IMR-90 (cell line): ENCODE data around the gene EHBP1. TPM values are rescaled to one million over a fixed set of nuclear protein-coding genes. Genes with fewer than 3 reads are reported as not detected.

Experiments used
- ATAC-seq: fragments of 200-7000 bp; cut with Tn5 transposase; 2 replicates; pipeline ENCODE4 v1.9.1; 2020; ENCODE audit warnings: low read depth, mild to moderate bottlenecking, moderate library complexity
- BruUV-seq: library from RNA; stranded (reverse); fragments of 400-500 nt; replicated peaks from 2 replicates; lab custom pipeline; 2021; lab: Mats Ljungman, UMichigan
- CTCF ChIA-PET: fragments of 300-600 bp; formaldehyde crosslinking; extraction: SDS; loops from one replicate; lab custom pipeline; 2021; ENCODE audit warnings: antibody characterized with exemption; lab: Yijun Ruan, JAX
- POLR2A ChIA-PET: fragments of 300-600 bp; sonication (Branson Sonifier 250); formaldehyde crosslinking; loops from one replicate; lab custom pipeline; 2022; ENCODE audit warnings: antibody characterized with exemption; ENCODE audit not compliant: unreplicated experiment; lab: Charles Lee
- DNase-seq: peaks from one replicate; pipeline ENCODE4 v3.0.0; 2013
- H2AFZ ChIP-seq: replicated peaks from 2 replicates; pipeline ENCODE3; 2013; ENCODE audit warnings: low read length, mild to moderate bottlenecking; ENCODE audit not compliant: poor library complexity
- H2AK5ac ChIP-seq: 2 replicates; pipeline ENCODE4 v1.6.1; 2013; ENCODE audit warnings: low read depth, low read length, inconsistent platforms
- H2AK9ac ChIP-seq: replicated peaks from 2 replicates; pipeline ENCODE3; 2013; ENCODE audit warnings: mild to moderate bottlenecking, low read depth, low read length, moderate library complexity; ENCODE audit not compliant: poor library complexity
- H2BK120ac ChIP-seq: 2 replicates; pipeline ENCODE4 v1.6.1; 2013; ENCODE audit warnings: low read depth, low read length, inconsistent platforms
- H2BK15ac ChIP-seq: 3 replicates; pipeline ENCODE4 v1.6.1; 2013; ENCODE audit warnings: low read depth, low read length, inconsistent platforms
- H2BK20ac ChIP-seq: 2 replicates; pipeline ENCODE4 v1.6.1; 2013; ENCODE audit warnings: low read depth, mild to moderate bottlenecking, inconsistent platforms, low read length, moderate library complexity
- H2BK5ac ChIP-seq: 2 replicates; pipeline ENCODE4 v1.6.1; 2013; ENCODE audit warnings: mild to moderate bottlenecking, low read depth, low read length, inconsistent platforms; ENCODE audit not compliant: poor library complexity, severe bottlenecking
- H3K14ac ChIP-seq: replicated peaks from 2 replicates; pipeline ENCODE4 v1.6.1; 2013; ENCODE audit warnings: low read depth, low read length, inconsistent platforms
- H3K18ac ChIP-seq: 2 replicates; pipeline ENCODE4 v1.6.1; 2013; ENCODE audit warnings: low read depth, low read length, control low read depth
- H3K23ac ChIP-seq: 2 replicates; pipeline ENCODE4 v1.6.1; 2013; ENCODE audit warnings: low read depth, low read length, inconsistent platforms
- H3K27ac ChIP-seq: 2 replicates; pipeline ENCODE4 v1.5.1; 2013; ENCODE audit warnings: mild to moderate bottlenecking, control low read depth, low read length; ENCODE audit not compliant: insufficient read depth
- H3K27me3 ChIP-seq: 2 replicates; pipeline ENCODE4 v1.6.1; 2013; ENCODE audit warnings: low read length; ENCODE audit not compliant: control insufficient read depth, insufficient read depth
- H3K36me3 ChIP-seq: 2 replicates; pipeline ENCODE4 v1.6.1; 2013; ENCODE audit warnings: low read length, mixed read lengths; ENCODE audit not compliant: control insufficient read depth, insufficient read depth
- H3K4ac ChIP-seq: 2 replicates; pipeline ENCODE4 v1.6.1; 2013; ENCODE audit warnings: low read depth, low read length, inconsistent platforms
- H3K4me1 ChIP-seq: 2 replicates; pipeline ENCODE4 v1.6.1; 2013; ENCODE audit warnings: low read length, mixed read lengths; ENCODE audit not compliant: control insufficient read depth, insufficient read depth
- H3K4me2 ChIP-seq: 2 replicates; pipeline ENCODE4 v1.6.1; 2013; ENCODE audit warnings: low read depth, mild to moderate bottlenecking, control low read depth, low read length, moderate library complexity
- H3K4me3 ChIP-seq: 2 replicates; pipeline ENCODE4 v1.5.1; 2013; ENCODE audit warnings: low read depth, mild to moderate bottlenecking, control low read depth, low read length, moderate library complexity; ENCODE audit not compliant: insufficient read depth
- H3K56ac ChIP-seq: 2 replicates; pipeline ENCODE4 v1.6.1; 2013; ENCODE audit warnings: low read length, inconsistent platforms; ENCODE audit not compliant: insufficient read depth; ENCODE audit errors: extremely low read depth
- H3K79me1 ChIP-seq, 2 experiments: 2 replicates each; pipeline ENCODE4 v1.6.1; 2013; ENCODE audit warnings: low read length in 2 of 2, inconsistent platforms in 1 of 2, low read depth in 1 of 2
- H3K9ac ChIP-seq: 2 replicates; pipeline ENCODE4 v1.6.1; 2013; ENCODE audit warnings: low read depth, low read length, control low read depth
- H3K9me1 ChIP-seq: 2 replicates; pipeline ENCODE4 v1.6.1; 2013; ENCODE audit warnings: low read length, inconsistent platforms; ENCODE audit not compliant: insufficient read depth
- H3K9me3 ChIP-seq: 2 replicates; pipeline ENCODE4 v1.6.1; 2013; ENCODE audit warnings: low read length; ENCODE audit not compliant: control insufficient read depth, insufficient read depth
- H4K20me1 ChIP-seq: 2 replicates; pipeline ENCODE4 v1.6.1; 2013; ENCODE audit warnings: low read length, inconsistent platforms; ENCODE audit not compliant: insufficient read depth
- H4K5ac ChIP-seq: 2 replicates; pipeline ENCODE4 v1.6.1; 2013; ENCODE audit warnings: mild to moderate bottlenecking, low read depth, low read length, control low read depth
- H4K8ac ChIP-seq, 2 experiments: 2 replicates each; pipeline ENCODE4 v1.6.1; 2013; ENCODE audit warnings: low read depth in 2 of 2, low read length in 2 of 2, control low read depth in 1 of 2, inconsistent platforms in 1 of 2
- H4K91ac ChIP-seq: 2 replicates; pipeline ENCODE4 v1.6.1; 2013; ENCODE audit warnings: low read depth, low read length, inconsistent platforms; ENCODE audit not compliant: insufficient read depth
- BHLHE40 ChIP-seq: fragments of 150-350 bp; IDR thresholded peaks from 2 replicates; pipeline ENCODE4 v1.6.1; 2016; ENCODE audit warnings: mild to moderate bottlenecking, low read depth, low read length
- CEBPB ChIP-seq: IDR thresholded peaks from 2 replicates; pipeline ENCODE4 v1.6.1; 2012; ENCODE audit warnings: low read depth, low read length, improper control_type of control experiment
- CHD1 ChIP-seq: IDR thresholded peaks from 2 replicates; pipeline ENCODE4 v1.6.1; 2012; ENCODE audit warnings: low read depth, low read length, improper control_type of control experiment
- FOS ChIP-seq: fragments of 150-350 bp; IDR thresholded peaks from 2 replicates; pipeline ENCODE4 v1.6.1; 2016; ENCODE audit warnings: low read depth, low read length
- MAFK ChIP-seq: IDR thresholded peaks from 2 replicates; pipeline ENCODE4 v1.6.1; 2012; ENCODE audit warnings: low read depth, low read length, improper control_type of control experiment
- MXI1 ChIP-seq: IDR thresholded peaks from 2 replicates; pipeline ENCODE4 v1.6.1; 2012; ENCODE audit warnings: low read depth, mild to moderate bottlenecking, low read length, moderate library complexity, borderline replicate concordance
- NFE2L2 ChIP-seq: fragments of 150-350 bp; IDR thresholded peaks from 2 replicates; pipeline ENCODE4 v1.6.1; 2016; ENCODE audit warnings: low read depth, mild to moderate bottlenecking, low read length
- POLR2A ChIP-seq: IDR thresholded peaks from 2 replicates; pipeline ENCODE4 v1.6.1; 2012; ENCODE audit warnings: mild to moderate bottlenecking, low read depth, low read length
- RAD21 ChIP-seq: IDR thresholded peaks from 2 replicates; pipeline ENCODE4 v1.6.1; 2012; ENCODE audit warnings: low read length, improper control_type of control experiment
- RCOR1 ChIP-seq: IDR thresholded peaks from 2 replicates; pipeline ENCODE4 v1.6.1; 2012; ENCODE audit warnings: mild to moderate bottlenecking, low read length, improper control_type of control experiment; ENCODE audit not compliant: insufficient replicate concordance
- RFX5 ChIP-seq: IDR thresholded peaks from 2 replicates; pipeline ENCODE4 v1.8.0; 2012; ENCODE audit warnings: low read depth, mild to moderate bottlenecking, low read length, moderate library complexity
- SMC3 ChIP-seq: fragments of 150-350 bp; IDR thresholded peaks from 2 replicates; pipeline ENCODE4 v1.6.1; 2016; ENCODE audit warnings: low read depth, mild to moderate bottlenecking, antibody characterized with exemption, low read length, moderate library complexity
- WGBS, 2 experiments: methylation state at CpG; one replicate each; pipeline versions ENCODE4 v1.1.5 to v1.1.7; 2013; ENCODE audit warnings: missing lambda C conversion rate in 2 of 2; ENCODE audit not compliant: insufficient read length in 1 of 2; ENCODE audit errors: extremely low coverage in 2 of 2; 5-methylcytosine and 5-hydroxymethylcytosine counted together
- dilution Hi-C: fragments of 300-500 bp; cut with HindIII; formaldehyde crosslinking; loops from one replicate; pipeline ENCODE4 v1.14.3; 2018; ENCODE audit warnings: low sequenced_read_pairs; ENCODE audit not compliant: unreplicated experiment
- in situ Hi-C: fragments of 300-500 bp; cut with MboI; formaldehyde crosslinking; loops from 3 replicates; pipeline ENCODE4 v1.14.3; 2019; ENCODE audit warnings: low sequenced_read_pairs, inconsistent platforms, mixed read lengths
- intact Hi-C: fragments of 100-400 bp; cut with micrococcal nuclease; formaldehyde crosslinking; loops from 2 replicates; pipeline ENCODE4 v1.10.0; 2022
- polyA plus RNA-seq, 3 experiments: library from polyadenylated mRNA; depleted of rRNA; stranded (reverse); fragments of >200 nt; gene quantifications; 2 replicates each; pipeline ENCODE4 v1.2.3, GENCODE V29; 2012; ENCODE audit warnings: low replicate concordance in 1 of 3
- total RNA-seq: library from RNA; depleted of rRNA; stranded (reverse); fragments of >200 nt; gene quantifications from 2 replicates; pipeline ENCODE4 v1.2.3, GENCODE V29; 2012
- TF ChIP-seq, protein P1 (sequence below): conservative IDR thresholded peaks from 2 replicates; pipeline ENCODE4 v1.5.1; 2012; ENCODE audit warnings: mild to moderate bottlenecking, low read depth, low read length, improper control_type of control experiment
- TF ChIP-seq, protein P2 (sequence below): fragments of 150-350 bp; IDR thresholded peaks from 2 replicates; pipeline ENCODE4 v1.6.1; 2016; ENCODE audit warnings: low read depth, mild to moderate bottlenecking, low read length, moderate library complexity, borderline replicate concordance
- TF ChIP-seq, protein P3 (sequence below): fragments of 150-350 bp; IDR thresholded peaks from 2 replicates; pipeline ENCODE4 v1.6.1; 2017; ENCODE audit warnings: mild to moderate bottlenecking, antibody characterized with exemption, low read length, low read depth

Gene EHBP1
- total and polyA plus RNA-seq, 2 of the 4 experiments (the other 2 are of a cell fraction) = 28.3 to 44.4 TPM

- CTCF ChIA-PET = interaction anchor here (0.5 kb wide), 1 partner anchor 102 kb away, joined by 3 read pairs; no protein-coding TSS in a partner anchor
- in situ Hi-C loops (no loop called here), intact Hi-C loops (no loop called here), dilution Hi-C loops (no loop called here)
- Histone ChIP-seq H3K4me3 (no peak overlapping the region), H2BK120ac (no peak overlapping the region), H2AK5ac (no peak overlapping the region), H2BK15ac (no peak overlapping the region), H3K27ac (no peak overlapping the region), H2AFZ (no peak overlapping the region), H3K9me3 (no peaks in the 10 kb centered on the region), H3K56ac (no peak overlapping the region), H3K23ac (no peak overlapping the region), H3K9ac (no peak overlapping the region), H4K91ac (no peak overlapping the region), H4K20me1 (no peaks in the 10 kb centered on the region), H3K4me2 (no peak overlapping the region), H3K36me3 (no peaks in the 10 kb centered on the region), H2AK9ac (no peak overlapping the region), H3K18ac (no peak overlapping the region), H3K27me3 (peaks cover 4% of the 10 kb centered on the region; the same call in 1 of the 2 replicates), H4K5ac (no peak overlapping the region), H2BK20ac (no peak overlapping the region), H3K4ac (no peak overlapping the region), H3K14ac (no peak overlapping the region), H3K4me1 (no peaks in the 10 kb centered on the region), H3K79me1 (no peaks in the 10 kb centered on the region), H2BK5ac (no peak overlapping the region), H4K8ac (no peak overlapping the region), H3K9me1 (no peaks in the 10 kb centered on the region)
- WGBS, 2 experiments = 55% methylated on average over 2 of the region's 4 CpGs; no CpG with 5 or more reads in 1 of the 2 experiments
- no peak for ATAC-seq
- POLR2A ChIA-PET = no interaction called here
- no TSS peak for BruUV-seq
- TF ChIP-seq CHD1 = no peak
- no peak for TF ChIP-seq BHLHE40
- TF ChIP-seq, protein P1, sequence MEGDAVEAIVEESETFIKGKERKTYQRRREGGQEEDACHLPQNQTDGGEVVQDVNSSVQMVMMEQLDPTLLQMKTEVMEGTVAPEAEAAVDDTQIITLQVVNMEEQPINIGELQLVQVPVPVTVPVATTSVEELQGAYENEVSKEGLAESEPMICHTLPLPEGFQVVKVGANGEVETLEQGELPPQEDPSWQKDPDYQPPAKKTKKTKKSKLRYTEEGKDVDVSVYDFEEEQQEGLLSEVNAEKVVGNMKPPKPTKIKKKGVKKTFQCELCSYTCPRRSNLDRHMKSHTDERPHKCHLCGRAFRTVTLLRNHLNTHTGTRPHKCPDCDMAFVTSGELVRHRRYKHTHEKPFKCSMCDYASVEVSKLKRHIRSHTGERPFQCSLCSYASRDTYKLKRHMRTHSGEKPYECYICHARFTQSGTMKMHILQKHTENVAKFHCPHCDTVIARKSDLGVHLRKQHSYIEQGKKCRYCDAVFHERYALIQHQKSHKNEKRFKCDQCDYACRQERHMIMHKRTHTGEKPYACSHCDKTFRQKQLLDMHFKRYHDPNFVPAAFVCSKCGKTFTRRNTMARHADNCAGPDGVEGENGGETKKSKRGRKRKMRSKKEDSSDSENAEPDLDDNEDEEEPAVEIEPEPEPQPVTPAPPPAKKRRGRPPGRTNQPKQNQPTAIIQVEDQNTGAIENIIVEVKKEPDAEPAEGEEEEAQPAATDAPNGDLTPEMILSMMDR = no peak
- no peak for TF ChIP-seq NFE2L2
- TF ChIP-seq MXI1 = no peak
- TF ChIP-seq, protein P2, sequence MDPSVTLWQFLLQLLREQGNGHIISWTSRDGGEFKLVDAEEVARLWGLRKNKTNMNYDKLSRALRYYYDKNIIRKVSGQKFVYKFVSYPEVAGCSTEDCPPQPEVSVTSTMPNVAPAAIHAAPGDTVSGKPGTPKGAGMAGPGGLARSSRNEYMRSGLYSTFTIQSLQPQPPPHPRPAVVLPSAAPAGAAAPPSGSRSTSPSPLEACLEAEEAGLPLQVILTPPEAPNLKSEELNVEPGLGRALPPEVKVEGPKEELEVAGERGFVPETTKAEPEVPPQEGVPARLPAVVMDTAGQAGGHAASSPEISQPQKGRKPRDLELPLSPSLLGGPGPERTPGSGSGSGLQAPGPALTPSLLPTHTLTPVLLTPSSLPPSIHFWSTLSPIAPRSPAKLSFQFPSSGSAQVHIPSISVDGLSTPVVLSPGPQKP = no peak
- TF ChIP-seq, protein P3, sequence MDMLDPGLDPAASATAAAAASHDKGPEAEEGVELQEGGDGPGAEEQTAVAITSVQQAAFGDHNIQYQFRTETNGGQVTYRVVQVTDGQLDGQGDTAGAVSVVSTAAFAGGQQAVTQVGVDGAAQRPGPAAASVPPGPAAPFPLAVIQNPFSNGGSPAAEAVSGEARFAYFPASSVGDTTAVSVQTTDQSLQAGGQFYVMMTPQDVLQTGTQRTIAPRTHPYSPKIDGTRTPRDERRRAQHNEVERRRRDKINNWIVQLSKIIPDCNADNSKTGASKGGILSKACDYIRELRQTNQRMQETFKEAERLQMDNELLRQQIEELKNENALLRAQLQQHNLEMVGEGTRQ = no peak
- no peak for TF ChIP-seq CEBPB
- no peak for TF ChIP-seq SMC3
- no peak for TF ChIP-seq RFX5
- TF ChIP-seq RCOR1 = no peak
- TF ChIP-seq POLR2A = no peak
- no peak for TF ChIP-seq RAD21
- TF ChIP-seq MAFK = no peak
- TF ChIP-seq FOS = no peak
- no peak for DNase-seq
Measured at GRCh38 chr2:62686012-62686685, 19.4 kb upstream of the EHBP1 start.
